ENCODE results near the gene ZNF296. TPM values are rescaled to one million over a fixed set of nuclear protein-coding genes. Genes with fewer than 3 reads are reported as not detected.

The ZNF296 gene
- polyA plus RNA-seq, 1 donor from 2014 or later = 1.4 TPM

- H2AFZ ChIP-seq (ENCODE audit: low read depth, low read length) = no peak overlapping the region
- peaks cover 77% of the 10 kb centered on the region for H3K79me2 ChIP-seq (replicated peaks; ENCODE audit: insufficient read depth, low read length)
- H3K4me2 ChIP-seq (ENCODE audit: low read length) = no peak overlapping the region
- TF ChIP-seq POLR2AphosphoS5 (IDR thresholded peaks at IDR 0.05) (no peak), EP300 (conservative IDR thresholded peaks at IDR 0.05; ENCODE audit: poor library complexity, severe bottlenecking) (no peak), RAD21 (conservative IDR thresholded peaks at IDR 0.05) (no peak), EZH2 (IDR thresholded peaks at IDR 0.05; ENCODE audit: borderline replicate concordance, insufficient read depth, low read length, poor library complexity, severe bottlenecking) (no peak), MXI1 (conservative IDR thresholded peaks at IDR 0.05; ENCODE audit: poor library complexity, severe bottlenecking) (no peak), REST (IDR thresholded peaks at IDR 0.05; ENCODE audit: borderline replicate concordance) (no peak), TAF1 (IDR thresholded peaks at IDR 0.05; ENCODE audit: low read depth) (no peak), CTCF (IDR thresholded peaks at IDR 0.05; ENCODE audit: poor library complexity, severe bottlenecking) (no peak), SMC3 (conservative IDR thresholded peaks at IDR 0.05; ENCODE audit: poor library complexity) (no peak)
- H3F3A ChIP-seq (ENCODE audit: insufficient read depth, low read length, poor library complexity, severe bottlenecking) = no peaks in the 10 kb centered on the region
- H3K9ac ChIP-seq (ENCODE audit: low read length) = no peak overlapping the region
- H4K20me1 ChIP-seq (ENCODE audit: insufficient read depth) = peaks cover 26% of the 10 kb centered on the region
- no peak overlapping the region for H3K27ac ChIP-seq (ENCODE audit: low read length)
- no peaks in the 10 kb centered on the region for H3K9me2 ChIP-seq (ENCODE audit: insufficient read depth, low read length)
- H3K4me3 ChIP-seq (ENCODE audit: low read length) = no peak overlapping the region
- H3K36me3 ChIP-seq (ENCODE audit: insufficient read depth, low read length) = no peaks in the 10 kb centered on the region
- H3K9me3 ChIP-seq (ENCODE audit: low read length) = no peaks in the 10 kb centered on the region
- H3K27me3 ChIP-seq (ENCODE audit: insufficient read depth, low read depth, low read length) = no peaks in the 10 kb centered on the region
These were observed 22.5 kb upstream of the ZNF296 start for GRCh38 chr19:45098521-45099466.

- H4K20me1 ChIP-seq (ENCODE audit: insufficient read depth) = peaks cover 26% of the 10 kb centered on the region
- no peak overlapping the region for H2AFZ ChIP-seq (ENCODE audit: low read depth, low read length)
- no peaks in the 10 kb centered on the region for H3F3A ChIP-seq (ENCODE audit: insufficient read depth, low read length, poor library complexity, severe bottlenecking)
- peaks cover 85% of the 10 kb centered on the region for H3K79me2 ChIP-seq (replicated peaks; ENCODE audit: insufficient read depth, low read length)
- no peaks in the 10 kb centered on the region for H3K9me3 ChIP-seq (ENCODE audit: low read length)
- no peak overlapping the region for H3K9ac ChIP-seq (ENCODE audit: low read length)
- H3K4me2 ChIP-seq (ENCODE audit: low read length) = no peak overlapping the region
- no peak overlapping the region for H3K27ac ChIP-seq (ENCODE audit: low read length)
- no peaks in the 10 kb centered on the region for H3K9me2 ChIP-seq (ENCODE audit: insufficient read depth, low read length)
- no peaks in the 10 kb centered on the region for H3K36me3 ChIP-seq (ENCODE audit: insufficient read depth, low read length)
- no peak overlapping the region for H3K4me3 ChIP-seq (ENCODE audit: low read length)
- no peaks in the 10 kb centered on the region for H3K27me3 ChIP-seq (ENCODE audit: insufficient read depth, low read depth, low read length)
- TF ChIP-seq CTCF (IDR thresholded peaks at IDR 0.05; ENCODE audit: poor library complexity, severe bottlenecking) (no peak), EZH2 (IDR thresholded peaks at IDR 0.05; ENCODE audit: borderline replicate concordance, insufficient read depth, low read length, poor library complexity, severe bottlenecking) (no peak), RAD21 (conservative IDR thresholded peaks at IDR 0.05) (no peak), SMC3 (conservative IDR thresholded peaks at IDR 0.05; ENCODE audit: poor library complexity) (no peak), TAF1 (IDR thresholded peaks at IDR 0.05; ENCODE audit: low read depth) (no peak), POLR2AphosphoS5 (IDR thresholded peaks at IDR 0.05) (no peak)
These were observed 21.7 kb upstream of the ZNF296 start for GRCh38 chr19:45097776-45098520.

Data from neural cell (in vitro differentiated cells).